GM19395 (cell line): Measurements from ENCODE around the gene TNNI3K.

Experiments
- ATAC-seq: cut with Tn5 transposase; IDR thresholded peaks from one replicate; pipeline ENCODE4 v1.9.1; 2021; ENCODE audit warnings: mild to moderate bottlenecking, moderate library complexity; ENCODE audit not compliant: unreplicated experiment

Gene TNNI3K

GRCh38 chr1:74548961-74549750 lies 314.0 kb downstream of the TNNI3K start:
- no peak for ATAC-seq

DNA sequence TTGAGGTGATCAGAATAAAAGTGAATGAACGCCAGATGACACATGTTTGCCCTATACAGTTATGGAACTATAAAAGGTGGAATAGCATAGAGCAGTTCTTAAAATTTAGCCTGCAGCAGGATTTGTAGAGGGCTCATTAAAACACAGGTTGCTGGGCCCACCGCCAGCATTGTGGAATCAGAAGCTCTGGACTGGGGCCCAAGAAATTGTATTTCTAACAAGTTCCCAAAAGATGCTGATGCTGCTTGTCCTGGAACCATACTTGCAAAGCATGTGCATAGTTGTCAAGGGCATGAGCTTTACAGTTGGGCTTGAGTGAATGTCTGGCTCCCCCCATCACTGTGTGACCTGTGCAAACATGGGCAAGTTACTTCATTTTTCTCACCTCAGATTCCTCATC lies 314.7 kb downstream of the TNNI3K start:
- no peak for ATAC-seq

DNA sequence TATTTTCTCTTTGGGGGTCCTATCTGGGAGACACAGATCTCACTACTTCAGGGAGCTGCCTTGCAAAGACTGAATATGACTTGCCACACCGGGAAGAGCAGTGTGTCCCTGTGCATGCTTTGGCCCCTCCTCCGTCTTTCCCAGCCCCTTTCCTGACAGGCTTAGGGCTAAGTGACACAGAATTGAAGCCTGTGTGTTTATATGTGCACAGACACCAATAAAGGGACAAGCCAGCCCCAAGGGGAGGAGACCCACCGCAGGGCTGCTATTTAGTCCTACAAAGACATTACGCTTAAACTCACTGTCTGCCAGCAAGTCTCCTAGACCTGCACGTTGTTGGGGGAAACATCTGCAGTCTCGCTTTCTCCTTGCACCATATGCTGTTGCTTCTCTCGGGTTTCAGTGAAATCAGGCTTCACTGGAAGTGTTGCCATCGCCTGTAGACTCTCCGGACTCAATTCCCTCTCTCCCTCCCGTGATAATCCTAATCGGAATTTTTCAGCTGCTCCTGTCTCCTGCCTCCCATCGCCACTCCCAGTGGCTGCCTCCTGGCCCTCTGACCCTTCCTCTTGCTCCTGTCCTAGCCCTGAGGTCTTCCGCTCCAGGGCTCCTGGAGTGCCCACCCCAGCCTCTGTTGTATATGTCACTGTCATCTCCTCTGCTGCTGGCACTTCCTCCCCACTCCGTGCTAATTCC lies 335.8 kb downstream of the TNNI3K start:
- ATAC-seq: no peak

- ATAC-seq: no peak
Measured at GRCh38 chr1:74571493-74571800, 336.3 kb downstream of the TNNI3K start.

- no peak for ATAC-seq
Measured at GRCh38 chr1:74571891-74572290, 336.7 kb downstream of the TNNI3K start.

DNA sequence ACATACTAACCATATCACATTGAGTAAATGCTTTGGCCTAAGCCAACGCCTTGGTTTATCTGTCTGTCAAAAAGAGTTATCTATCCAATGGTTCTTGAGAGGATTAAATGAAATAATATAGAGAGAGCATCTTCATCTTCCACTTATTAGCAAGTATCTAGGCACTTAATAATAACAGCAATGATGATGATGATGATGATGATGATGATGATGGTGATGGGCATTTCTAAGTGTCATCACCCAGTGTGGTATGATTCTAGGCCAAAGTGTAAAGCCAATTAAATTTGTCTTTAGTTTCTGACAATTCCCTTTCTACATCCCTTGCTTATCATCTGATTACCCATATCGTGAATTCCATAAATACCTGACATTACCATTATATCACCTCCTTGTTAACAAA lies 342.9 kb downstream of the TNNI3K start:
- ATAC-seq: no peak

DNA sequence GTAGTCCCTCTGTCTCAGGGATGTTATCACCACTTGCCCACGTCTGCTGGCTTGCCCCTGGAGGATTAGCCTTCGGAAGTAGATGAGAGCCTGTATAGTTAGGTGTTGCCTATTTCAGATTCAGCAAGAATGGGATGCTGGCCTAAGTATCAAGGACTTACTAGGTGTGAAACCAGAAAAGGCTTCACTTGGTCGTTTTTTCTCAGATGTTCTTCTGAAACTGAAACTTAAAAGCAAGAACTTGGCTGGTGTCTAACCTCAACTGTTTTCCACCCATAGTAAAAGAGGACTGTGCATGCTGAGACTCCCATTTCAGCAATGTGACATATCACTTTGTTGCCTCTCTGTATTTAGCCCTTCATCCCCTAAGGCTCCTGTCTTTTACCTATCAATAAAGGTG lies 344.2 kb downstream of the TNNI3K start:
- ATAC-seq: peak; percentile 100

- ATAC-seq: no peak
Measured at GRCh38 chr1:74583397-74583796, 348.2 kb downstream of the TNNI3K start.

DNA sequence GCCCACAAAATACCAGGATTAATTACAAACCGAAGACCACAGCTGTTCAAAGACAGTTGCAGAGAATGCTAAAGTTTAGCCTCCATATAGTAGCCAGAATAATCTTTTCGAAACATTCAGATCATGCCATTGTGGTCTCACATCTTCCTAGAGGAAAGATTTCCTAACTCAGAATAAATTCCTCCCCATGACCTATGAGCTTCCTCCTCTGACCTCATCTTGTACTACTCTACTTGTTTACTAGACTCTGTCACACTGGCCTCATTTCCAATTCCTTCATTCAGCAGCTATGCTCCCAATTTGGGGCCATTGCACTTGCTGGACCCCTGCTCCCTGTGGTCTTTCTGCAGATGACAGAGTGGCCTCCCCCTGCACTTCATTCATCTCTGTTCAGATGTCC lies 349.0 kb downstream of the TNNI3K start:
- ATAC-seq: no peak

GRCh38 chr1:74586253-74586897 lies 351.2 kb downstream of the TNNI3K start:
- no peak for ATAC-seq

GRCh38 chr1:74587888-74588287 lies 352.7 kb downstream of the TNNI3K start:
- ATAC-seq: no peak

GRCh38 chr1:74590288-74590687 lies 355.1 kb downstream of the TNNI3K start:
- no peak for ATAC-seq

DNA sequence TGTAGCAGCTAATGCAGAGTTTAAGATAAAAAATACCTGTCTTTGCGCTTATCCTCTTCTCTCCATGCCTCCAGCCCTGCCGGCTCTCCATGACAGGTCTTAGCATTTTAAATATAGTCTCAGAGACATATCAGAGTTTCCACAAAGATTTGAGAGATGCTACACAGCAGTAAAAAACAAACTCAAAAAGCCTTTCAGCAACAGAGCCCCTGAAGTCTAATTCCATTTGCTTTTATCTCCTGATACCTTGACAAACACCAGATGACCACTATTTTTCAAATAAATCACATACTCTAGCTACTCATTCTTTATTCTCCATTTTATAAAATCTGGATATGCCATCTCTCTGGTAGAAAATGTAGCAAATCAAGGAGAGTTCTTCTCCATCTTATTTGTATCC lies 356.8 kb downstream of the TNNI3K start:
- ATAC-seq: no peak

- ATAC-seq: no peak
Measured at GRCh38 chr1:74592580-74593355, 357.6 kb downstream of the TNNI3K start.
